ENCODE measurements around the gene UBTD2.

- TF ChIP-seq, protein P1, sequence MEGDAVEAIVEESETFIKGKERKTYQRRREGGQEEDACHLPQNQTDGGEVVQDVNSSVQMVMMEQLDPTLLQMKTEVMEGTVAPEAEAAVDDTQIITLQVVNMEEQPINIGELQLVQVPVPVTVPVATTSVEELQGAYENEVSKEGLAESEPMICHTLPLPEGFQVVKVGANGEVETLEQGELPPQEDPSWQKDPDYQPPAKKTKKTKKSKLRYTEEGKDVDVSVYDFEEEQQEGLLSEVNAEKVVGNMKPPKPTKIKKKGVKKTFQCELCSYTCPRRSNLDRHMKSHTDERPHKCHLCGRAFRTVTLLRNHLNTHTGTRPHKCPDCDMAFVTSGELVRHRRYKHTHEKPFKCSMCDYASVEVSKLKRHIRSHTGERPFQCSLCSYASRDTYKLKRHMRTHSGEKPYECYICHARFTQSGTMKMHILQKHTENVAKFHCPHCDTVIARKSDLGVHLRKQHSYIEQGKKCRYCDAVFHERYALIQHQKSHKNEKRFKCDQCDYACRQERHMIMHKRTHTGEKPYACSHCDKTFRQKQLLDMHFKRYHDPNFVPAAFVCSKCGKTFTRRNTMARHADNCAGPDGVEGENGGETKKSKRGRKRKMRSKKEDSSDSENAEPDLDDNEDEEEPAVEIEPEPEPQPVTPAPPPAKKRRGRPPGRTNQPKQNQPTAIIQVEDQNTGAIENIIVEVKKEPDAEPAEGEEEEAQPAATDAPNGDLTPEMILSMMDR (IDR thresholded peaks at IDR 0.05), result no peak
- TF ChIP-seq EZH2 (IDR thresholded peaks at IDR 0.05; ENCODE audit: borderline replicate concordance, insufficient read depth, low read depth, low read length, poor library complexity, severe bottlenecking), result no peak
Observed at GRCh38 chr5:172223901-172224873, 59.4 kb downstream of the UBTD2 start.

Measured in B cell (primary cell).